SK-N-SH treated with all-trans-retinoic acid at 6 μM for 48 hours (cell line): ENCODE data around the gene ARVCF.

Experiments used
- CSDC2 ChIP-seq: fragments of 250-450 bp; sonication (Bioruptor Pico); IDR thresholded peaks from 2 replicates; pipeline ENCODE4 v1.5.0; 2020; ENCODE audit warnings: mild to moderate bottlenecking, moderate library complexity
- ISL1 ChIP-seq: fragments of 250-450 bp; sonication (Bioruptor Pico); IDR thresholded peaks from 2 replicates; pipeline ENCODE4 v2.1.2; 2022; ENCODE audit warnings: mild to moderate bottlenecking, moderate library complexity
- OSR1 ChIP-seq: fragments of 250-450 bp; sonication (Bioruptor Pico); IDR thresholded peaks from 2 replicates; pipeline ENCODE4 v1.8.0; 2022; ENCODE audit warnings: moderate library complexity, mild to moderate bottlenecking, inconsistent platforms
- SNAI2 ChIP-seq: fragments of 250-450 bp; sonication (Bioruptor Pico); IDR thresholded peaks from 2 replicates; pipeline ENCODE4 v1.5.0; 2020; ENCODE audit warnings: mild to moderate bottlenecking, moderate library complexity
- ZC3H10 ChIP-seq: fragments of 250-450 bp; sonication (Bioruptor Pico); IDR thresholded peaks from 2 replicates; pipeline ENCODE4 v1.5.1; 2021; ENCODE audit warnings: mild to moderate bottlenecking, moderate library complexity
- ZFP30 ChIP-seq: fragments of 450-650 bp; formaldehyde crosslinking; IDR thresholded peaks from 2 replicates; pipeline ENCODE4 v1.5.0; 2022; ENCODE audit warnings: mild to moderate bottlenecking, moderate library complexity
- TF ChIP-seq, protein P1 (sequence below): fragments of 250-450 bp; sonication (Bioruptor Pico); IDR thresholded peaks from 2 replicates; pipeline ENCODE4 v1.5.1; 2021; ENCODE audit warnings: mild to moderate bottlenecking, moderate library complexity
- TF ChIP-seq, protein P2 (sequence below): fragments of 250-450 bp; sonication (Bioruptor Pico); IDR thresholded peaks from 2 replicates; pipeline ENCODE4 v1.8.0; 2021; ENCODE audit warnings: low read depth, mild to moderate bottlenecking, moderate library complexity, borderline replicate concordance
- TF ChIP-seq, protein P3 (sequence below): fragments of 250-450 bp; sonication (Bioruptor Pico); IDR thresholded peaks from 2 replicates; pipeline ENCODE4 v1.5.1; 2020; ENCODE audit warnings: low read depth, mild to moderate bottlenecking, moderate library complexity

DNA sequence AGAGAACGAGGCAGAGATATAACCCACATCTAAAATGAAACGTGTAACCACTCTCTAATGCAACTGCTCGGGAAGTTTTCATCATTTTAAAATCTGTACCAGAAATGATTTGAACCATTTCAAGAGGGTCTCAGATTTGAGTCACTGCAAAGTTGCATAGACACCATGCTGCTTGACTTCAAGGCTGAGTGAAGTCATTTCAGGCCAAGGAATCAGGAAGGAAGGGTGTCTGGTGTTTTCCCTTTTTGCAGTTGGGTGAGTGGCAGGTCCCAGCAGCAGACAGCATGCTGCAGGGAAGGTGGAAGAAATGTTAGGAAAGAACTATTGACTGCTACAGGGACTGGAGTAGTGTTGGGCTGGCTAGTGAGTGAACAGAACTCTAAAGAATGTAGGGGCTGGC is 20.8 kb upstream of the ARVCF start:
- TF ChIP-seq CSDC2: no peak
- TF ChIP-seq, protein P1, sequence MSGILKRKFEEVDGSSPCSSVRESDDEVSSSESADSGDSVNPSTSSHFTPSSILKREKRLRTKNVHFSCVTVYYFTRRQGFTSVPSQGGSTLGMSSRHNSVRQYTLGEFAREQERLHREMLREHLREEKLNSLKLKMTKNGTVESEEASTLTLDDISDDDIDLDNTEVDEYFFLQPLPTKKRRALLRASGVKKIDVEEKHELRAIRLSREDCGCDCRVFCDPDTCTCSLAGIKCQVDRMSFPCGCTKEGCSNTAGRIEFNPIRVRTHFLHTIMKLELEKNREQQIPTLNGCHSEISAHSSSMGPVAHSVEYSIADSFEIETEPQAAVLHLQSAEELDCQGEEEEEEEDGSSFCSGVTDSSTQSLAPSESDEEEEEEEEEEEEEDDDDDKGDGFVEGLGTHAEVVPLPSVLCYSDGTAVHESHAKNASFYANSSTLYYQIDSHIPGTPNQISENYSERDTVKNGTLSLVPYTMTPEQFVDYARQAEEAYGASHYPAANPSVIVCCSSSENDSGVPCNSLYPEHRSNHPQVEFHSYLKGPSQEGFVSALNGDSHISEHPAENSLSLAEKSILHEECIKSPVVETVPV (CRISPR knock-in tag): no peak
- TF ChIP-seq, protein P2, sequence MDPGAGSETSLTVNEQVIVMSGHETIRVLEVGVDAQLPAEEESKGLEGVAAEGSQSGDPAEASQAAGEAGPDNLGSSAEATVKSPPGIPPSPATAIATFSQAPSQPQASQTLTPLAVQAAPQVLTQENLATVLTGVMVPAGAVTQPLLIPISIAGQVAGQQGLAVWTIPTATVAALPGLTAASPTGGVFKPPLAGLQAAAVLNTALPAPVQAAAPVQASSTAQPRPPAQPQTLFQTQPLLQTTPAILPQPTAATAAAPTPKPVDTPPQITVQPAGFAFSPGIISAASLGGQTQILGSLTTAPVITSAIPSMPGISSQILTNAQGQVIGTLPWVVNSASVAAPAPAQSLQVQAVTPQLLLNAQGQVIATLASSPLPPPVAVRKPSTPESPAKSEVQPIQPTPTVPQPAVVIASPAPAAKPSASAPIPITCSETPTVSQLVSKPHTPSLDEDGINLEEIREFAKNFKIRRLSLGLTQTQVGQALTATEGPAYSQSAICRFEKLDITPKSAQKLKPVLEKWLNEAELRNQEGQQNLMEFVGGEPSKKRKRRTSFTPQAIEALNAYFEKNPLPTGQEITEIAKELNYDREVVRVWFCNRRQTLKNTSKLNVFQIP: no peak
- TF ChIP-seq, protein P3, sequence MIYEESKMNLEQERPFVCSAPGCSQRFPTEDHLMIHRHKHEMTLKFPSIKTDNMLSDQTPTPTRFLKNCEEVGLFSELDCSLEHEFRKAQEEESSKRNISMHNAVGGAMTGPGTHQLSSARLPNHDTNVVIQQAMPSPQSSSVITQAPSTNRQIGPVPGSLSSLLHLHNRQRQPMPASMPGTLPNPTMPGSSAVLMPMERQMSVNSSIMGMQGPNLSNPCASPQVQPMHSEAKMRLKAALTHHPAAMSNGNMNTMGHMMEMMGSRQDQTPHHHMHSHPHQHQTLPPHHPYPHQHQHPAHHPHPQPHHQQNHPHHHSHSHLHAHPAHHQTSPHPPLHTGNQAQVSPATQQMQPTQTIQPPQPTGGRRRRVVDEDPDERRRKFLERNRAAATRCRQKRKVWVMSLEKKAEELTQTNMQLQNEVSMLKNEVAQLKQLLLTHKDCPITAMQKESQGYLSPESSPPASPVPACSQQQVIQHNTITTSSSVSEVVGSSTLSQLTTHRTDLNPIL (CRISPR knock-in tag): no peak
- TF ChIP-seq ISL1: no peak
- TF ChIP-seq ZC3H10 (CRISPR knock-in tag): no peak
- TF ChIP-seq ZFP30 (CRISPR knock-in tag): no peak
- no peak for TF ChIP-seq OSR1 (CRISPR knock-in tag)
- TF ChIP-seq SNAI2 (CRISPR knock-in tag): no peak
